Adipose tissue (tissue), 3 donors: ENCODE data around the gene RPL22. TPM values are rescaled to one million over a fixed set of nuclear protein-coding genes. Genes with fewer than 3 reads are reported as not detected.

Experiments
- H3K27ac ChIP-seq: one replicate; pipeline ENCODE4 v1.5.1; 2013; ENCODE audit warnings: low read depth, low read length
- WGBS, 3 donors: extraction: QIAGEN DNeasy Blood & Tissue Kit; methylation state at CpG; one replicate each; pipeline ENCODE4 v1.1.7; 2013; 5-methylcytosine and 5-hydroxymethylcytosine counted together
- polyA plus RNA-seq, 3 donors: library from polyadenylated mRNA; stranded (reverse); fragments of 200-250 nt; gene quantifications; one replicate each; pipeline ENCODE4 v1.2.3, GENCODE V29; 2013
- donor health status: healthy with polysubstance abuse.
- donor health status: Bipolar disorder and iron deficiency.
- donor health status: healthy.

Gene RPL22
- 100 to 1,000 TPM; 159 to 575 (median 286) TPM for polyA plus RNA-seq

- 1% methylated on average over 51 to 53 of the region's 53 CpGs for WGBS, 3 donors
- no peak within 1 kb of the TSS for H3K27ac ChIP-seq
Observed at GRCh38 chr1:6199298-6200187, at the start of gene RPL22. Gene RPL22, minus strand, starts transcription at chr1:6199595. Its CDS starts 22 bp downstream, at chr1:6199573.

- WGBS, 3 donors: 74% methylated on average over 14 of the region's 14 CpGs
- no peak overlapping the region for H3K27ac ChIP-seq
Observed at GRCh38 chr1:6248161-6248776, 48.9 kb upstream of the RPL22 start.

GRCh38 chr1:6247651-6248050 lies 48.3 kb upstream of the RPL22 start:
- H3K27ac ChIP-seq: no peak overlapping the region
- WGBS, 3 donors: 54 to 68% (median 67%) methylated on average over 5 of the region's 5 CpGs

GRCh38 chr1:6246497-6247467 lies 47.4 kb upstream of the RPL22 start:
- no peak overlapping the region for H3K27ac ChIP-seq
- WGBS, 3 donors: 5 to 6% (median 6%) methylated on average over 30 of the region's 30 CpGs

- 3 to 5% (median 4%) methylated on average over 36 to 49 of the region's 49 CpGs for WGBS, 3 donors
- H3K27ac ChIP-seq: no peak overlapping the region
Observed at GRCh38 chr1:6245869-6246496, 46.6 kb upstream of the RPL22 start.

- WGBS, 3 donors: 2 to 3% (median 2%) methylated on average over 49 to 79 of the region's 79 CpGs
- no peak overlapping the region for H3K27ac ChIP-seq
Observed at GRCh38 chr1:6245086-6245868, 45.9 kb upstream of the RPL22 start.

- no peak overlapping the region for H3K27ac ChIP-seq
- 4% methylated on average over 22 to 24 of the region's 24 CpGs for WGBS, 3 donors
Observed at GRCh38 chr1:6244401-6245049, 45.1 kb upstream of the RPL22 start.

GRCh38 chr1:6243993-6244392 lies 44.6 kb upstream of the RPL22 start, which contains the start of gene HES3:
Gene HES3, plus strand, starts transcription at chr1:6244179. Its CDS starts 187 bp downstream, at chr1:6244366.
- H3K27ac ChIP-seq: no peak within 1 kb of the TSS
- WGBS, 3 donors: 5 to 6% (median 6%) methylated on average over 15 to 16 of the region's 16 CpGs

GRCh38 chr1:6243053-6243834 lies 43.8 kb upstream of the RPL22 start:
- 20 to 25% (median 21%) methylated on average over 20 of the region's 20 CpGs for WGBS, 3 donors
- no peak overlapping the region for H3K27ac ChIP-seq

- H3K27ac ChIP-seq: no peak overlapping the region
- WGBS, 3 donors: 1 to 2% (median 1%) methylated on average over 40 to 99 of the region's 99 CpGs
Observed at GRCh38 chr1:6241887-6242740, 42.7 kb upstream of the RPL22 start.

GRCh38 chr1:6241107-6241886 lies 41.9 kb upstream of the RPL22 start:
- 19 to 22% (median 22%) methylated on average over 33 of the region's 33 CpGs for WGBS, 3 donors
- H3K27ac ChIP-seq: no peak overlapping the region

GRCh38 chr1:6239950-6240768 lies 40.8 kb upstream of the RPL22 start:
- H3K27ac ChIP-seq: no peak overlapping the region
- 59 to 65% (median 62%) methylated on average over 17 of the region's 17 CpGs for WGBS, 3 donors

GRCh38 chr1:6239213-6239752 lies 39.9 kb upstream of the RPL22 start:
- no peak overlapping the region for H3K27ac ChIP-seq
- 34 to 51% (median 50%) methylated on average over 7 of the region's 7 CpGs for WGBS, 3 donors

- H3K27ac ChIP-seq: no peak overlapping the region
- 87 to 97% (median 95%) methylated on average over 4 of the region's 4 CpGs for WGBS, 3 donors
Observed at GRCh38 chr1:6237093-6237492, 37.7 kb upstream of the RPL22 start.
